Activated CD4-positive, alpha-beta T cell treated with anti-CD3 and anti-CD28 coated beads, Interleukin-2, amount 50 U/mL, for 48 hours (primary cell): Measurements from ENCODE around the gene SLC1A2.
A peak's percentile ranks its signal among the peaks of the same experiment; 100 is the strongest.
"Not testable (repeated sequence)": the region's sequence is repeated elsewhere in the genome, so short reads cannot be mapped to it uniquely, and the experiment has no call there.

Experiments used
- DNase-seq, 2 experiments: peaks; one replicate each; pipeline ENCODE4 v3.0.0-alpha.2; 2020

SLC1A2 gene

DNA sequence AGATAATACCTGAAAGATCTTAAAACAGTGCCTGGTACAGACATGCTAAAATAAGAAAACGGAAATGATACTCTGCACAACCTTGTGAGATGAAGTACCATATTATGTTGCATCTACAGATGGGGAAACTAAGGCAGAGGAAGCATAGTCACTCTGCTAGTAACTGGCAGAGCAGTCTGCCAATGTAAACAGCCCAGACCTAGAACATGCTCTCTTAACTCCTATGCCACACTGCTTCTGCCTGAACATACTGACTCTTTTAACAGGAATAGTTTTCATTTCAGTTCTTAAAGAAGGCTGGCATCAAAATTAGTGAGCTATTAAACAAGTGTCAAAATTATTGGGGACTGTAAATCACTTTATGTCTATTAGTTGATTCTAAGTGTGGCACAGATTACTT, 180.5 kb downstream of the SLC1A2 start:
- DNase-seq: no peak

DNA sequence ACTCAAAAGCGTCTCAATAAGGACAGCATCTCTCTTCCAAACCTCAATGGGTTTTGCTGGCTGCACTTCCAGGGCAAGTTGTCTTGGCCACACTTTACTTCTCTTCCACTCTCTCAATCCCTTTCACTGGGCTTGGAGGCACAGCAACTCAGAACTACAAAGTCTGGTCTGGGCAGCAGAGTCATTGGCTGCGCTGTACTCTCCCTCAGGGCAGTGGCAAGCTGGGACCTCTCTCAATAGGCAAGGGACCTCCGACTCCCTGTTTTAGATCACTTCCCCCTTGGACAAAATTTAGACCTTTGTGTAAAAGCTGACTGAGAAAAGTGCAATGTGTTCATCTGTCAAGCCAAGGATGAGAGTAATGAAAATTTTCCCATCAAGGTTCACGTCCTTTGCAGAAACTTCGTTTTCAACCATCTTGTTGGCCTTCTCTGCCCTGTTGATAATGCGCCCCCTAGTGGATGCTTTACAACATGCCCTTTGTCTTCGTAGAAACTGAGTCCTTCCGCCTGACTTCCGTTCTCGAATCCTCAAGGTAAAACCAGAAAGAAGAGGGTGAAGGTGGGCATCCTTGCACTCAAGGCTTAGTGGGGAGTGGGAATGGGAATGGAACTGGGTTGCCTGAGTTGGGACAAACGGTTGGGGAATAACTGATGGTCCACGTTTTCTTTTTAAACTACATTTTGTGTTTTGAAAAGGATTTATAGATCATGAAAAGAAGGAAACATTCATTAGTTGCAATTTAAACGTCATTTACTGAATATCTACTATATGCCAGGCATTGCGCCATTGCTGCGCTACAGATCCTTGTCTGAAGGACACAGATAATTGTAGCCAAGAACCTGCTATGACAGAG, 181.3 kb downstream of the SLC1A2 start:
- peak; percentile 48 to 59 for DNase-seq

DNA sequence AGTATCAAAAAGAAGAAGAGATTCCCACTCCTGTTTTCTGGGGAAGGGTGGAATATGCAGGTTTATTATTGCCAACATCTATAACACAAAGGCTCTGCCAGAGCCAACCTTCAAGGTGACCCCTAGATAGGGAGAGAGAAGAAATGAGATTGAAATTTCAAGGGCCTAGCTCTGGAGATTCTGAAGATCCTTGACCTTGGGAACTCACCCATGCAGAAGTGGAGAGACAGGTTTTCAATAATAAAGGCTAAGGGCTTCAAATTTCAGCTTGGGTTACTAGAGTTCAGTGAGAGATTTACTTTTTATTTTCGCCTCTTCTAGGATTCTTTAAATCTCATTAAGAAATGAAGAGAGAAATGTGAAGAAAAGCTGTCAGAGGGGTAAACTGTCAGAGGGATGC, 182.0 kb downstream of the SLC1A2 start:
- DNase-seq: no peak

DNA sequence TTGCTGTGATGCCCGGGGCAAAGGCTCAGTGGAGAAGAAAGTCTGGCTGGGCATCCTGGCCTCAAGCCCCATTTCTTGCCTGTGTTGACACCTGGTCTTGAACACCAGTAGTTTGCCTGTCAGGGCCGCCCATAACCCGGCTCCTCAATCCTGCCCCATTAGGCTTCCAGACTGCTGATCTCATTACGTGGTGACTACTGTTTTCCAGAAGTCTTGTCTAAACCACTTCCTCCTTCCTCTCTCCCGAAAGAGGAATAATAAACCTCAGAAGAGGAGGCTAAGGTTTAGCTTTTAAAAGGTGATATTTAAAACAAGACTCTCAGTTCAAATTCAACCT, 182.7 kb downstream of the SLC1A2 start:
- no peak for DNase-seq

DNA sequence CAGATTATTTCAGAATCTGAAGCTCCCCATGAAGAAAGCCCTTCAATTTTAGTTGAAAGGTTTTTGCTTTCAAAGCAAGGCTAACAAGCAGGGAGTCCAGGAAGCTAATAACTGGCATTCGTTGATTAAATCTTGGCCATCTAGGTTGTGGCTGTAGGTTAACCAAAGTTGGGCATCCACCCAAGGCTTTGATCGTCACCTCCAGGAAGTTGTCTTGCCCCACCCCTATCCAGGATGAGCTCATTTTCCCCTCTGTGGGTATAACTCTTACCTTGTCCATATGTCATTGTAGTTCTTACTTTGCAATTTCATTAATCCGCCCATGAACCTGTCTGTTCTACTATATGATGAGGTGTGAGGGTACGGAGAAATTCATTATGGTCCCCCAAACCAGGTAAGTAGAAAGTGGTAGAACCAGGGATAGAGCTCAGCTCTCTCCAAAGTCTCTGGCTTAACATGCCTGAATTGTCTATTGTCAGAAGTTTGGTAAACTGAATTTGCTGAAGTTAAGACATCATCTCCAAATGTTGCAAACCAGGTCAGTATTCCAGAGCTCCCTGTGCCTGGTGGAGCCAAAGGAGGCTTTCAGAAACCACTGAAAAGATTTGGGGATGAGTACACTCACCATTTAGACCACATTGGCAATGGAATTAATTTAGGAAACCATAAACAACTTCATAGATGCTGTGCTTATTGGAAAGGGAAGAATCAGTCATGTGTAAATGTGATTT, 183.3 kb downstream of the SLC1A2 start:
- peak; percentile 50 to 74 for DNase-seq

DNA sequence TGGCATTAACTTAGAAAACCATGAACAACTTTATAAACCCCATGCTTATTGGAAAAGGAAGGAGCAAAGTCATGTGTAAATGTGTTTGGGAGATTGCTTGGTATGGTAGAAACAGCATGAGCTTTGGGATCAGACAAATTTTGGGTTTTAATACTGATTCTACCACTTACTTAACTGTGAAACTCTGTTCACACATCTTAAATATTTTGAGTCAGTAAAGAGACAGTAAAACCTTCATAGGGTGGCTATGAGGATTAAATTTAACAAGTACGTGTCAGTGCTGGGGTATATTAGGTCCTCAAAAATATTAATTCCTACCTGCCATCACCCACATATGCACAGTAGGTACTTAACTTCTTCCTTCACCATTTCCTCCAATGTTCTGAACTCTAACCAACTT, 183.9 kb downstream of the SLC1A2 start:
- DNase-seq: no peak

DNA sequence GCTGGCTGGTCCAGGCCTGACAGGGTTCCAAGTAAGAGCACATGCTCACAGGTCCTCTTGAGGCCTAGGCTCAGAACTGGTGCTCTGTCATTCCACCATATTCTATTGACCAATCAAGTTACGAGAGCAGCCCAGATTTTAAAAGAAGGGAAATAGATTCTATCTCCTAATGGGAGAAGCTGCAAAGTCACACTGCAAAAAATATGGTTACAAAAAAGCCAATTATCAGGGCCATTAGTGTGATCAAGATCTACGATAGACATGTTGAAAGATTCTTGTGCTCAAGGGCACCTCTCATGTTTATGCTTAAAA, 184.2 kb downstream of the SLC1A2 start:
- no peak for DNase-seq

DNA sequence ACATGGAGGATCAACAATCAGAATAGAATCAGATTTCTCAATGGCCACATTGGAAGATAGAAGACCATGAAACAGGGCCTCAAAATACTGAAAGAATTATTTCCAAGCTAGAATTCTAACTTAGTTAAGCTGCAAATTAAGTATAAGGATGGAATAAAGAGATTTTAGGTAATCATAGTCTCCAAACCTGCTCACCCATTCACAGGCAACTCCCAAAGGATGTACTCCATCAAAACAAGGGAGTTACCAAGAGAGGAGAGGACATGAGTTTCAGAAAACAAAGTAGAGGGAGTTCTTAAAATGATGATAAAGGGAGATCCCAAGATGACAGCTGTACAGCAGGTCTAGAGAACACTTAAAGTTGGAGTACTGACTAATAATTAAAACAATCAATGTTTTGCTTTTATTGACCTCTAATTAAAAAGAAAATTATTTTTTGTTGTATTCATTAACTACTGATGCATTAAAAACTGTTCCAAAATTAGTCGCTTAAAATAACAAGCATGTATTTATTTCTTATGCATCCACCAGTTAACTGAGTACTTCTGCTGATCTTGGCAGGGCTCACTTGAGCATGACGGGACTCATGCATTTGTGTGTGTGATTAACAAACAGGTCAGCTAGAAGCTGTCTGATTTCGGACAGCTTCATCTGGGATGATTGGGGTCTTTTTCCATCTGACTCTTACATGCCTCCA, 184.8 kb downstream of the SLC1A2 start:
- DNase-seq: no peak

DNA sequence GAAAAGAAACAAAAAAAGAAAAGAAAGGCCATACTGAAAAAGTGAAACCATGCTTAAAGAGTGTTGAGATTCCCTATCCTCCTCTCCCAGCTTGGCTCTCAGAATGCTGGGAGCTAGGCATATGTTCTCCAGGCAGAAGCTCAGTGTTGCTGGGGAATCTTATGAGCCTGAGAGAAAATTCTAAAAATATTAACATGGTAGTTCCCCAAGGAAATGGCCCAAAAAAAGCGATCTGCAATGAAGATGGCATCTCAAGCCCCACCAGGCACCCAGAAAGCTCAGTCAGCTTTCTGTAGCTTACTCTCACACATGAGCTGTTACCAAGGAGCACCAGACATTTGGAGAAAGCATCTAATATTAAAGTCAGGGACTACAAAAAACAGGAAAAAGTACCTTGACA, 185.8 kb downstream of the SLC1A2 start:
- no peak for DNase-seq

DNA sequence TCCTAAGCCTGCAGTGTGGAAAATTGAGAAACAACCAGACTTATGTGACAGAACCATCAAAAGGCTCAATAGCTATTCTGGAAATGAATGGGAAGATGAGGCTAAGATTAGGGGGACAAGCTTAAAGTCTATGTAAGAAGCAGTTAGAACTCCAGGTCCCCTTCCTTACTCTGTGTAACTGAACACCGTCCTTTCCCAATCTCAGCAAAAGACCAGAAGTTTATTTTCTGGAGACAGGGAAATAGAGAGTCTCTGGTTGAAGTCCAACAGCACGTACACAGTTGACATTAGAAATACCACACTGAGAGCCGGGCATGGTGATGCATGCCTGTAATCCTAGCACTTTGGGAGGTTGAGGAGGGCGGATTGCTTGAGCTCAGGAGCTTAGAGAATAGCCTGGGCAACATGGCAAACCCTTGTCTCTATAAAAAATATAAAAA, 186.4 kb downstream of the SLC1A2 start:
- DNase-seq: no peak

DNA sequence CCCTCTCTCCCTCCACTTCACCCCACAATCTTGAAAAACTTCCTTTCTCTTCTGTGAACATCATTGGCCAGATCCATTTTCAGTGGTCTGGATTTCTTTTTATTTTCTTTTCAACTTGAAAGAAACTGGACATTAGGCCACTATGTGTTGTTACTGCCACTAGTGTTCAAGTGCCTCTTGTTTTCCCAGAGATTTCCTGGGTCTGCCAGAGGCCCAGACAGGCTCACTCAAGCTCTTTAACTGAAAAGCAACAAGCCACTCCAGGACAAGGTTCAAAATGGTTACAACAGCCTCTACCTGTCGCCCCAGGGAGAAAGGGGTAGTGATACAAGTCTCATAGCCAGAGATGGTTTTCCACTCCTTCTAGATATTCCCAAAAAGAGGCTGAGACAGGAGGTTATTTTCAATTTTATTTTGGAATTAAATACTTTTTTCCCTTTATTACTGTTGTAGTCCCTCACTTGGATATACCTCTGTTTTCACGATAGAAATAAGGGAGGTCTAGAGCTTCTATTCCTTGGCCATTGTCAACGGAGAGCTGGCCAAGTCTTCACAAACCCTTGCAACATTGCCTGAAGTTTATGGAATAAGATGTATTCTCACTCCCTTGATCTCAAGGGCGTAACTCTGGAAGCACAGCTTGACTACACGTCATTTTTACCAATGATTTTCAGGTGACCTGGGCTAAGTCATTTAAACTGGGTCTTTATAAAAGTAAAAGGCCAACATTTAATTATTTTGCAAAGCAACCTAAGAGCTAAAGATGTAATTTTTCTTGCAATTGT, 188.1 kb downstream of the SLC1A2 start:
- DNase-seq: no peak

DNA sequence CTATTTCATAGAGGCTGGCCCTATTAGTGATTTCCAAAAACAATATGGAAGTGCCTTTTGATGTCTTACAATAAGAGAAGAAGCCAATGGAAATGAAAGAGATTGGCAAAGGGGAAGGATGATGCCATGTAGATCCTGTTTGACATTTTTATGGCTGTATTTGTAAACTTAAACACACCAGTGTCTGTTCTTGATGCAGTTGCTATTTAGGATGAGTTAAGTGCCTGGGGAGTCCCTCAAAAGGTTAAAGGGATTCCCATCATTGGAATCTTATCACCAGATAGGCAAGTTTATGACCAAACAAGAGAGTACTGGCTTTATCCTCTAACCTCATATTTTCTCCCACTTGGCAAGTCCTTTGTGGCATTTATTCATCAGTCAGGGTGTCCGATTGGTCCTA, 189.0 kb downstream of the SLC1A2 start:
- no peak for DNase-seq

DNA sequence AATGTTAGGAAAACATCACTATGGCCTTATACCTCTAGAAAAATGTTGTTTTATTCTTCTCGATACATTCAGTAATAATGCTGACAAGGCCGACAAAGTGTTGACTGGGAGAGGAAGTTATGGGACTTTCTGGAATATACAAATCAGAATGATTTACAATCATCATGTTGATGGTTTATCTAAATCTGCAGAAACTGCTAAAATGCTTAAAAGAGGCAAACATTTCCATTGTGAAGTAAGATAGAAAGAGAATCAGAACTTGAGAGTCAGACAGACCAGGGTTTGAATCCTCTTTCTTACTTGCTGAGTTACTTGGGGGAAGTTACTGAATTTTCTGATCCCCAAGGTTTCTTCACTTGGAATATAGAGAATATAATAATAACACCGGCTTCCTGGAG, 191.0 kb downstream of the SLC1A2 start:
- no peak for DNase-seq

DNA sequence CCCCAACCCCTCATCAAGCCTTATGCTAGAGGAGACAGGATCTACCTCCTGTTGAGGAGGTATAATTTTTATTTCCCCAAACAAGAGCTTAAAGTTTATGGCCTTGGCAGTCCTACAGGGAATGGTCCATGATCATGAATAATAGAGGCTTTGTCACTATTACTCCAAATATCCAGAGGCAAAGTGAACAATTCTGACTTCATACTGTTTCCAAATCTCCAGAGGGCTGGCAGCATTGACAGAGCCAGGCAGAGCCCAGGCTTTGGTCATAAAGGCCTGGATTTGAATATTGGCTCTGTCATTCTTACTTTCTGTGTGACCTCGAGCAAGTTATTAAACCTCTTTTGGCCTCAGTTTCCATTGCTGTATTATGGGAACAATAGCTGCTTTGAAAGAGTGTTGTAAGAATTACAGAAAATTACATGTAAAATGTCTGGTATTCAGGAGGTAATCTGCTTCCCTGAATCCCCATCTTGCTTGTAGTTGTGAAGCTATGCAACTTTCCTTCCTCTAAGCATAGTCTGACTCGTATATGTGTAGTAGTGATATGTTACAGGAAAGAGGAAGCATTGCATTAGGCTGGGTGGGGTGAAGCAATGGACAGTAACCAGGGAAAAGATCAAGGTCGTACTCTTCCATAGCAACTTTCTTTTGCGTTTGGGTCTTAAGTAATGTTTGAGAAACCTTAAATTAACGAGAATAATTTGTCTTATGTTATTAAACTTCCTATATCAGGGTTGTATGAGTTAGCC, 191.6 kb downstream of the SLC1A2 start:
- no peak for DNase-seq

DNA sequence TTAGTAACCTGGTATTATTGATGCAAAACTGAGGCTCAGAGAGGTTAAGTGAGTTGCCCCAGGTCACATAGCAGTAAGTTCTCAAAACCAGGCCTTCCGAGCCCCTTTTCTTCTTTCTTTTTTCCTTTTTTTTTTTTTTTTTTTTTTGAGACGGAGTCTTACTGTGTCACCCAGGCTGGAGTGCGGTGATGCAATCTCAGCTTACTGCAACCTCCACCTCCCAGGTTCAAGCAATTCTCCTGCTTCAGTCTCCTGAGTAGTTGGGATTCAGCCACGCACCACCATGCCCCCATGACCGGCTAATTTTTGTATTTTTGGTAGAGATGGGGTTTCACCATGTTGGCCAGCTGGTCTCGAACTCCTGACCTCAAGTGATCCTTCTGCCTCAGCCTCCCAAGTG, 192.6 kb downstream of the SLC1A2 start:
- DNase-seq: not testable (repeated sequence)

DNA sequence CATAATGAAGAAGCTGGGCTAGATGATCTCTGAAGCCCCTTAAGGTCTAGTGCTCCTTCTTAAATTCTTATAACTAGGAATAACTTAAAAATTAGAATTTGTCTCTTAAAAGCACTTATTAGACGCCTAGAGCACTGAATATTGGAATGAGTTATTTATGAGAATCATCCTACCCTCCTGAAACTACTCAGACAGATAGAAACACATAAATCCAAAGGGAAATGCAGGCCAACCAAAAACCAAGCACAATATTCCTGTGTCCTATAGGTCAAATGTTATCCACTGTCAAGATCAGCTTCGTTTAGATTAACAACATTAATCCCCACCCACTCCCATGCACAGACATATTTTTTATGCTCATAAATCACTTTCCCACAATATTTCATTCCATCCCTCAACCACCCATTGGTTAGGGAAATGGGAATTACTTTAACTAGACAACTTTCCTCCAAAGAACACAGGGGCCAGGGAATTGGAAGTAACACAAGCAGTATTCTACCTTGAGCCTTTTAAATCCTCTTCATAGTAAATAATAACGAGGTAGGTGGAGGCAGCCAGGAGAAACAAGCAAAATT, 193.3 kb downstream of the SLC1A2 start:
- DNase-seq: no peak

DNA sequence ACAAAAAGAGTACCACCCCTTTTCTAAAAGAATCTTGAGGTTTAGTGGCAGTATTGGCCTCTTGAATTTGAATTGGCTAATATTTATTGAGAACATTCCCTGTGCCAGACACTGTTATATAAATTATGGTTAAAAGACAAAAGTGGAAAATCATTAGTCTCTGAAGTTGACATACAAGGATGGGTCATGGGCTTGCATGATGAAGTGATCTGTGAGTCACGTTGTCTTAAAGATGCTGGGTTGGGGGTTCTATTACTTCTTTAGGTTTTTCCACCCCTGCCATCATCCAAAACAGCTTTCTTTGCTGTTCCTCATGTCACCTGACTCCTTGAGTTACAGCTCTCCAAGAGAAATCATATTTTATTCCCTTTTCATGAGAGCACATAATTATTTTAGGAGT, 195.4 kb downstream of the SLC1A2 start:
- DNase-seq: no peak

DNA sequence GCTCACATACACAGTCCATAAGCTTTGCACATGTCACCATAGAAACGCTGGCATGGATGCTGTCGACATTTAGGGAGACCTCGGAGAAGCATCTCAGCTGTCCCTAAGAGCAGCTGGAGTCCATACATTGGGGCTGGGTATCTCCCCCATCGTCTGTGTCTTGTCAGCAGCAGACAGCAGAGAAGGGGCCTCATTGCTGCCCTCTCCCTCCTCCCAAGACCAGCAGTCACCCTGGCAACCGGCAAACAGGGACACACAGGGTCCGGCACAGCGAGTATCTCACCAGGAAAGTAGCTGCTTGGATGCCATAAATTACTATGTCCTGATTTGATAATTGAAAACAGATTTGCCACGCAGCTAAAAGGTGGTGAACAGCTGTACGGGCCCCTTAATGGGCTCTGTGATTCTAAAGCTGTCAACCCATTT, 196.0 kb downstream of the SLC1A2 start:
- no peak for DNase-seq

DNA sequence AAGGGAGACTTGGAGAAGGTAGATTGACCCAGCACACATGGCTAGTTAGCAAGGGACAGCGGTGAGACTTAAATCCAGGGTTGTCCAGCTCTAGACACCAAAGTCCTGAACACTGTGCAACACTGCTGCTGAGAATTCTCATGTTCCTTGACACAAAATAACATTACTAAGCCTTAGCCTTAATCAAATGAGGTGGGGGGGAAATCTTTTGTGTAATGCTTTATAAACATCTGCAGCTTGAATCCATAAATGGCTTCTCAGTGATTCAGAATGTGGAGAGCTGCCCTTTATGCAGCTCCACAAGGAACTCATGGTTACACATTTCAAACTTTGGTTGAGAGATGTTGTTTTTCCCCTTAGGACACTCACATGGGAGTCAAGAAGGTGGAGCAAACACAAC, 200.4 kb downstream of the SLC1A2 start:
- no peak for DNase-seq

DNA sequence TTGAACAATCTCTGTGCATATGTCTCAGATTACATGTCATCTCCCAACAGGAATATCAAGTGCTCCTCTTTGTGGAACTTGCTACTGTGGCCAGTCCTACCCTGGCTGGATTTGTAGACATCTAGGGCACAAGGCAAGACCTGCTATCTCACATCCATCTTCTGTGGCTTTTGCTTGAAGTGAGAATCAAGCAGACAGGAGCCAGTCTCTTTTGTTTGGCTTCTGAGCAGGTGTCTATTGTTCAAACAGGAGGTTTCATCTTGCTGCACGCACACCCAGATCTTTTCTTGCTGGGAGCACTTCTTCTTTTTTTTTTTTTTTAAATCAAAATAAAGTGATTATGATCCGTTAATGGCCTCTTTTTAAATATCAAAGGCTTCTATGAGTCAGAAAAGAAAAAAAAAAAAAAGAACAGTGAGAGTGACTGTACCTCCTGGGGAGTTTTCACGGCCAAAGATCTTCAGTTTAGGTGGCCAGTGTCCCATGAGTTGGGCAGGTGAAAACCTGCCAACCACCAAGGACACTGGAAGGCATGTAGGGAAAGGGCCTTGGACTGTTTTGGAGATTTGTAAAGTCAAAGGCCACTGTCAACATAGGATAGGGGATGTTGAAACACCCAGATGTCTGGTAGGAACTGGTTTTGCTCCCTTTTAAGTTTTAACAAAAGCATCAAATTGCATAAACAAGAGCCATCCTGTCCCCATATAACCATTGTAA, 202.2 kb downstream of the SLC1A2 start:
- DNase-seq: no peak

DNA sequence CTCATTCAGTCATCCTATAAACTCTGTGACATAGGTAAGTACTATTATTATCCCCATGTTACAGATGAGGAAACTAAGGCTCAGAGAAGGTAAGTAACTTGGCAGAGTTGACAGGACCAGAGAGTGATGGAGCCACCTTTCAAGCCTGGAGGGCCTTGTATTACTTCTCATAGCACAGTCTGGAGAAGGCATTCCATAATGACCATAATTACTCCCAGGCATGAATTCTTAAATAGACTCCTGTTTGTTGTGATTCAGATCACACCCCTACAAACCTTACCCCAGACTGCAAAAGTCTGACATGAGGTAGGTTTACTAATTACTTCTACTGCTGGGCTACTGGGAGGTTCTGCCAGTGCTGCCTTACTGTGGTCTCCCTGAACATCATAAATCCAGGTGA, 203.4 kb downstream of the SLC1A2 start:
- DNase-seq: no peak
